Smooth muscle cell (in vitro differentiated cells): ENCODE results near the gene TUBB4B. TPM values are rescaled to one million over a fixed set of nuclear protein-coding genes. Genes with fewer than 3 reads are reported as not detected.

Experiments used
- DNase-seq: peaks from one replicate; lab custom pipeline; 2025; ENCODE audit not compliant: unreplicated experiment; lab: John Stamatoyannopoulos, UW
- H2AFZ ChIP-seq: fragments of 200-600 bp; sonication (generic); 2 replicates; pipeline ENCODE4 v1.6.0; 2016; ENCODE audit warnings: antibody characterized with exemption, low read depth, mild to moderate bottlenecking
- H3F3A ChIP-seq: fragments of 200-600 bp; sonication (generic); 2 replicates; pipeline ENCODE4 v1.6.0; 2017; ENCODE audit warnings: antibody characterized with exemption, low read depth
- H3K27ac ChIP-seq: fragments of 200-600 bp; sonication (generic); 2 replicates; pipeline ENCODE4 v1.5.1; 2016; ENCODE audit warnings: low read depth, mild to moderate bottlenecking
- H3K27me3 ChIP-seq: fragments of 200-600 bp; sonication (generic); 2 replicates; pipeline ENCODE4 v1.6.1; 2016; ENCODE audit warnings: low read depth, mild to moderate bottlenecking
- H3K36me3 ChIP-seq: fragments of 200-600 bp; sonication (generic); 2 replicates; pipeline ENCODE4 v1.5.1; 2016; ENCODE audit warnings: low read depth
- H3K4me1 ChIP-seq: fragments of 200-600 bp; sonication (generic); 2 replicates; pipeline ENCODE4 v1.5.1; 2016; ENCODE audit warnings: low read depth
- H3K4me2 ChIP-seq: fragments of 200-600 bp; sonication (generic); 2 replicates; pipeline ENCODE4 v1.6.0; 2016; ENCODE audit warnings: mild to moderate bottlenecking
- H3K4me3 ChIP-seq: fragments of 200-600 bp; sonication (generic); 2 replicates; pipeline ENCODE4 v1.5.1; 2016; ENCODE audit warnings: mild to moderate bottlenecking
- H3K79me2 ChIP-seq: fragments of 200-600 bp; sonication (generic); 2 replicates; pipeline ENCODE4 v1.6.0; 2016; ENCODE audit warnings: low read depth, mild to moderate bottlenecking
- H3K9ac ChIP-seq: fragments of 200-600 bp; sonication (generic); 2 replicates; pipeline ENCODE4 v1.6.0; 2016; ENCODE audit warnings: low read depth
- H3K9me3 ChIP-seq: fragments of 200-600 bp; sonication (generic); replicated peaks from 2 replicates; pipeline ENCODE4 v1.5.1; 2016; ENCODE audit warnings: low read depth
- H4K20me1 ChIP-seq: fragments of 200-600 bp; sonication (generic); 2 replicates; pipeline ENCODE4 v1.6.0; 2016; ENCODE audit warnings: low read depth
- WGBS: methylation state at CpG from one replicate; pipeline ENCODE4 v1.1.7; 2016; ENCODE audit warnings: low lambda C conversion rate; 5-methylcytosine and 5-hydroxymethylcytosine counted together
- polyA plus RNA-seq: library from polyadenylated mRNA; unstranded; fragments of >200 nt; fragmentation: Nextera tagmentation; extraction: Ambion mirVana; gene quantifications from 2 replicates; pipeline ENCODE4 v1.2.1, GENCODE V29; 2016
- total RNA-seq: library from RNA; depleted of rRNA; stranded (reverse); fragments of >200 nt; gene quantifications from 2 replicates; pipeline ENCODE4 v1.2.3, GENCODE V29; 2014
- TF ChIP-seq, protein P1 (sequence below): fragments of 200-600 bp; sonication (generic); IDR thresholded peaks from 2 replicates; pipeline ENCODE4 v1.5.1; 2017; ENCODE audit warnings: borderline replicate concordance, mild to moderate bottlenecking, antibody characterized with exemption; ENCODE audit not compliant: insufficient read depth, poor library complexity, severe bottlenecking

TUBB4B gene
- total and polyA plus RNA-seq, 2 experiments from 2014 or later, result 164 to 317 TPM

DNA sequence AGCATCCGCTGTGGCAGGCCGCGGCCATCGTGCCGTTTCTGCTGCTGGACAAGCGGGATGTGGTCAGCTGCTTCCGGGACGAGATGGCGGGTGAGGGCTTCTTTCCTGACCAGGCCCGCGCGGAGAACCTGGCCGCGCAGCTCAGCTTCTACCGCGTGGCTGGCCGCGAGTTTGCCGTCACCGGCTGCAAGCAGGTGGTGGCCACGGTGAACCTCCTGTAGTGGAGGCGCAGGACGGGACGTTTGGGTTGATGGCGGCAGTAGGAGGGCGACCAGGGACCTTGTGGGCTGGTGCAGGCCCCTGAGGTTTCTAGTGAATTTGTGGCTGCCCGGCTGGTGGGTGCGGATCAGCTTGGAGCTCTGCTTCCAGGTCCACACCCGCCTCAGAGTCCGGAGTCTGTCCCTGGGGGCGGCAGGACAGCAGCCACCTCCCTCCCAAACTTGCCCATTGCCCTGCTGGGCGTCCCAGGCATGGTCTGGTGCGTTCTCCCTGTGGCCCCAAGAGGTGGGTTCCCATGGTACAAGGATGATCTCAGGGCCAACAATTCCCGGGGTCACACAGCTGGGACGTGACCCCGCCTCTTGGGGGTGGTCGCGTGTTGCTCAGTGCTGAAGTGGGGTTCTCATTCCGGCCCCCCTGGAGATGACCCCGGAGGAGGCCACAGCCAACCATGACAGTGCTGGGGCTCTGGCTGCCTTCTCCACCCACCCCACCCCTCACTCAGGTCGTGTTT, 38.8 kb downstream of the TUBB4B start:
- no peaks in the 10 kb centered on the region for H3K36me3 ChIP-seq
- H4K20me1 ChIP-seq, result peaks cover 25% of the 10 kb centered on the region
- H2AFZ ChIP-seq, result no peak overlapping the region
- H3F3A ChIP-seq, result no peaks in the 10 kb centered on the region
- H3K27me3 ChIP-seq, result peaks cover 12% of the 10 kb centered on the region
- H3K4me2 ChIP-seq, result no peak overlapping the region
- DNase-seq, result no peak
- TF ChIP-seq, protein P1, sequence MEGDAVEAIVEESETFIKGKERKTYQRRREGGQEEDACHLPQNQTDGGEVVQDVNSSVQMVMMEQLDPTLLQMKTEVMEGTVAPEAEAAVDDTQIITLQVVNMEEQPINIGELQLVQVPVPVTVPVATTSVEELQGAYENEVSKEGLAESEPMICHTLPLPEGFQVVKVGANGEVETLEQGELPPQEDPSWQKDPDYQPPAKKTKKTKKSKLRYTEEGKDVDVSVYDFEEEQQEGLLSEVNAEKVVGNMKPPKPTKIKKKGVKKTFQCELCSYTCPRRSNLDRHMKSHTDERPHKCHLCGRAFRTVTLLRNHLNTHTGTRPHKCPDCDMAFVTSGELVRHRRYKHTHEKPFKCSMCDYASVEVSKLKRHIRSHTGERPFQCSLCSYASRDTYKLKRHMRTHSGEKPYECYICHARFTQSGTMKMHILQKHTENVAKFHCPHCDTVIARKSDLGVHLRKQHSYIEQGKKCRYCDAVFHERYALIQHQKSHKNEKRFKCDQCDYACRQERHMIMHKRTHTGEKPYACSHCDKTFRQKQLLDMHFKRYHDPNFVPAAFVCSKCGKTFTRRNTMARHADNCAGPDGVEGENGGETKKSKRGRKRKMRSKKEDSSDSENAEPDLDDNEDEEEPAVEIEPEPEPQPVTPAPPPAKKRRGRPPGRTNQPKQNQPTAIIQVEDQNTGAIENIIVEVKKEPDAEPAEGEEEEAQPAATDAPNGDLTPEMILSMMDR, result no peak
- 97% methylated on average over 41 of the region's 41 CpGs for WGBS
- H3K9ac ChIP-seq, result no peak overlapping the region
- H3K4me3 ChIP-seq, result no peak overlapping the region
- no peaks in the 10 kb centered on the region for H3K79me2 ChIP-seq
- no peak overlapping the region for H3K27ac ChIP-seq
- no peaks in the 10 kb centered on the region for H3K9me3 ChIP-seq
- H3K4me1 ChIP-seq, result peaks cover 15% of the 10 kb centered on the region

DNA sequence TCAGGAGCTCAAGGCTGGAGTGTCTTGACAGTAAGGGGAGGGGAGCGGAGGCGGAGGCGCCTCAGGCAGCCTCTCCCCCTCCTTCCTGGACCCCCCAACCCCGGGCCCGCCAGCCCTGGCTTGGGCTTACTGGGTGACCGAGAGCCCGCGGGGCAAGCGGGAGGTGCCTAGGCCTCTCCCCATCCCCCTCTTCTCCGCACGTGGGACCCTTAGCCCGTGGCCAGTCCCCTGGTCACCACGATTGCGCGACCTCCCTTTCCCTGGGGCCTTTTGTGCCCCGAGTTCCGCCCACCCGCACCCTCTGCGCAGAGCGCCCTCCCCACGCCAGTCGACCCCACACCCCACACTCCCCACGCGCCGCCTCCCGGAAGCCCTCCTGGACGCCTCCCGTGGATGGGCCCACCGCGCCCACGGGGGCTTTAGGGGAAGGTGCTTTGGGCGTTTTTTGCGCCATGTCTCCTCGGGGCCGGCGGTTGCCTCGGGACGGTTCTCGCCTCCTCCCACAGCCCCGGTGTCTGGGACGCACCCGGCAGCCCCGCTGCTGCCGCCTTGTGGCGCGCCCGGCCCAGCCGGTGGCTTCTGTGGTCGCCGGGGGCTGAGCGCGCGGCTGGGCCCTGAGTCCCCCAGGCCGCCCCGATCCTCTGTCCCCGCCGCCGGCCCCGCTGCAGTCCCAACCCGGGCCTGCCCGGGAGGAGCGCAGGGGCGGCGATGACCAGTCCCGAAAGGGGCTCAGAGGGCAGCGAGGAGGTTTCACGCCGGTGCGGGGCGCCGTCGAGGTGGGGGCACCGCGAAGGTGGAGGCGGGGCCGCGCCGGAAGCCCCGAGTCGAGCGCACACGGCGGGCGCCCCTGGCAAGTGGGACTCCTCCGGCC, 39.6 kb downstream of the TUBB4B start:
- Histone ChIP-seq H3K27me3 (peaks cover 12% of the 10 kb centered on the region), H4K20me1 (peaks cover 25% of the 10 kb centered on the region), H3K4me1 (peaks cover 15% of the 10 kb centered on the region), H2AFZ (no peak overlapping the region), H3F3A (no peaks in the 10 kb centered on the region), H3K9me3 (no peaks in the 10 kb centered on the region), H3K4me2 (peak overlapping the region; percentile 82), H3K4me3 (peak overlapping the region; percentile 38), H3K9ac (no peak overlapping the region), H3K79me2 (no peaks in the 10 kb centered on the region), H3K36me3 (no peaks in the 10 kb centered on the region), H3K27ac (no peak overlapping the region)
- TF ChIP-seq, protein P1, result peak; percentile 46
- DNase-seq, result no peak
- 22% methylated on average over 18 of the region's 85 CpGs for WGBS

DNA sequence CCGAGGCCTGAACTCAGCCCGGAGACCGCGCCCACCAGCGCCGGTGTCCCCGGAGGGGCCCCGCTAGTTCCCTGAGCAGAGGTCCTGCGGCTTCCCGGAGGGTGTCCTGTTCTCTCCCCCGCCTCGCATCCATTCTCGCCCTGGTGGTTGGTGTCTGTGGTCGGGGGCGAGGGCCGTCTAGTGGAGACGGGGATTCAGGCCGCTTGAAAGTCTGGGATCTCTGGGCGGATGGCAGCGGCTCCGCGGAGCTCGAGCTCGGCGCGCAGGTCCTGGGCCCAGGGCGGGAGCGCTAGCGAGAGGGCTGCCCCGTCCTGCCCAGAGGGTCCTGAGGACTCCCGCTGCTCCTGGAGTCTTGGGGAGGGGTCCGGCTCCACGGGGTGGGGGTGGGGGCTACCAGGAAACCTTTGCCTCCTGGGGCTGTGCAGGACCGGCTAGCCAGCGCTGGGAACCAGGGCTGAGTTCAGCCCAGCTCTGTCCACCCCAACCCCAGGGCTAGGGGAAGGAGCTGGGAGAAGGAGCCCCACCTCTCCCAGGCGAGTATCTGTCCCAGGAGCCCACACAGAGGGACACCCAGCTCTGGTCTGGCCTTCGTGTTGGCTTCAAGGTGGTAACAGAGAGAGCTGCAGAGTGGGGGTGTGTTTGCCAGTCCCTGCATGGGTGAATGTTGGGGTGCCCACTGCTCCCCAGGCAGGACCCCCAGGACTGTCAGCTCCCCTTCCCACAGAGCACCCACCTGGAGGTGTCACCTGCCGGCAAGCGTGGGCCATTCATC, 40.4 kb downstream of the TUBB4B start:
- H3K9ac ChIP-seq, result no peak overlapping the region

More for the DNA sequence above, 40.4 kb downstream of the TUBB4B start:
- no peaks in the 10 kb centered on the region for H3K36me3 ChIP-seq
- H3K27ac ChIP-seq, result no peak overlapping the region
- H3K4me1 ChIP-seq, result peaks cover 12% of the 10 kb centered on the region
- H2AFZ ChIP-seq, result no peak overlapping the region
- peaks cover 25% of the 10 kb centered on the region for H4K20me1 ChIP-seq
- no peaks in the 10 kb centered on the region for H3K79me2 ChIP-seq
- peak overlapping the region; percentile 82 for H3K4me2 ChIP-seq
- no peaks in the 10 kb centered on the region for H3K9me3 ChIP-seq
- no peaks in the 10 kb centered on the region for H3F3A ChIP-seq
- TF ChIP-seq, protein P1, result no peak
- DNase-seq, result no peak
- peak overlapping the region; percentile 38 for H3K4me3 ChIP-seq
- peaks cover 12% of the 10 kb centered on the region for H3K27me3 ChIP-seq
- 25% methylated on average over 34 of the region's 39 CpGs for WGBS
